HG03354 (cell line): ENCODE measurements around the gene QSER1.
"Not testable (repeated sequence)": the region's sequence is repeated elsewhere in the genome, so short reads cannot be mapped to it uniquely, and the experiment has no call there.

Experiments used
- ATAC-seq: cut with Tn5 transposase; IDR thresholded peaks from one replicate; pipeline ENCODE4 v1.9.1; 2021; ENCODE audit warnings: mild to moderate bottlenecking; ENCODE audit not compliant: unreplicated experiment, poor library complexity, severe bottlenecking

Gene QSER1

DNA sequence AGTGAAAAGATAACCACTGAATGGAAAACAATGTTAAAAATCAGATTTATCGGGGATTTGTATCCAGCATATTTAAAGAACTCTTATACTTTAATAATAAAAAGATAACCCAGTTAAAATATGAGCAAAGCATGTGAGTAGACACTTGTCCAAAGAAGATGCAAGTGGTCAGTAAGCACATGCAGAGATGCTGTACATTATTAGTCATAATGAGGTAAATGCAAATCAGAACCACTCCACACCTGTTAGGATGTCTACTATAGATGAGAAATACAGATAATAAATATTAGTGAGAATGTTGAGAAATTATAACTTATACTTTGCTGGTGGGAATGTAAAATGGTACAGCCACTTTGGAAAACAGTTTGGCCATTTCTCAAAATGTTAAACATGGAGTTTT lies 28.0 kb downstream of the QSER1 start:
- peak; percentile 62 for ATAC-seq

DNA sequence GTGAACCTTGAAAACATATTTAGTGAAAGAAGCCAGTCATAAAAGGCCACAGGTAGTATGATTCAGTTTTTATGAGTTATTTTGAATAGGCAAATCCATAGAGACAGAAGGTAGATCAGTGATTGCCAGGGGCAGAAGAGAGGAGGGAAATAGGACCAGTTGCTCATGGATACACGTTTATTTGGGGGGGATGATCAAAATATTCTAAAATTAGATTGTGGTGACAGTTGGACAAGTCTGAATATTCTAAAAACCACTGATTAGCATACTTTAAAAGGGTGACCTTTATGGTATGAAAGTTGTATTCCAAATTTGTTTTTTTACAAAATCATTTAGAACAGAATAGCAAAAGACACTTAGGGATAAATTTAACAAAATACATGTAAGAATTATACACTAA lies 28.6 kb downstream of the QSER1 start:
- no peak for ATAC-seq

DNA sequence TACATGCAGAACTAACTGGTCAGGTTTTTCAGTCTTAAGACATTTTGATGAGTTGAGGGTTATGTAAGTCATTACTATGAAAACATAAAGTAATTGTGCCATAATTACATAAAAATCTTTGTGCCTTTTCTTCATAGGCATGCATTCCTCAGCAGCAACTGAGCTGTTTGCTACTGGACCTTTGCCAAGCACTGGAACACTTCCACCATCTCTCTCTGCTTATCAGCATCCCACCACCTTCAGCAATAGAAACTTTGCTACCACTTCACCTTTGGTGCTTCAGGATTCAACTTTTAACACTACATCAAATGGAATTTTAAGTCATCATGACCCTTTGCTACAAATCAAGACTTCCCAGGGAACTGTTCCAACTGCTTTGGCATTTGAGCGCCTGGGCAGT lies 39.0 kb downstream of the QSER1 start:
- no peak for ATAC-seq

DNA sequence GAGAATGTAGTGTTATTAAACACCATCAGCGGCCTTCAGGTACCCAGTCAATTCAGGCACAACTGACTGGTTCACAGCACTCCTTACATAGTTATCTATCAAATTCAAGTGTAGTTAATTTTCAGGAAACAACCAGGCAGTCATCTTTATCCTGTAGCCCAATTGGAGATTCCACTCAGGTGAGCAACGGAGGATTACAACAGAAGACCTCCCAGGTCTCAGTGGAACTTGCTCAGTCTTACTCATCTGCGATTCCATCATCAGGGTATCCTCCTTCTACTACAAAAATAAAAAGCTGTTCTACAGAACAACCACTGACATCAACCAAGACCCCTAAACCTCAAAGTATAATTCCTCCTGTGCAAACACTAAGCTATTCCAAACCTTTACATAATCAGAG lies 39.6 kb downstream of the QSER1 start:
- no peak for ATAC-seq

DNA sequence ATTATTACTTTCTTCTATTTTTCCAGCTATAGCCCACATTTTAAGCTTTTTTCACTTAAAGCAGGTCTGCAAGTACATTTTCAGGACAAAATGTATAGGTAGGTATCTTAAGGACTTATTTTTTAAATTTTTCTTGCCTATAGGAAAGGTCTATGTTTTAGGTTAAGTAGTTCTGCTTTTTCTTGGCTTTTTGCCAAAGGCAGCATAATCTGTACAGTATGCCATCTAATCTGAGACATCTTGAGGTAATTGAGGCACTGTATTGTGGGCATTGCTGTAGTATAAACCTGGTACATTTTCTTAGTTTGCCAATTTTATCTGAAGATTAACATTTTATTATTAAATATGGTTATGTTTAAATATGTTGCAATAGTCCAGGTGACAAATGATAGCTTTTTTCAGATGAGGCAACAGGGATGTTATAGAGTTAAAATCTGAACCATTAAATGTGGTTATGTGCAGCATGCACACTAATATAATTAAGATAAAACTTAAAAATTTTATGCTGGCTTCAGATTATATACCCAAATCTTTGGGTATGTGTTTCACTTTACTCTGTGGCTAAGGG lies 42.9 kb downstream of the QSER1 start:
- no peak for ATAC-seq

DNA sequence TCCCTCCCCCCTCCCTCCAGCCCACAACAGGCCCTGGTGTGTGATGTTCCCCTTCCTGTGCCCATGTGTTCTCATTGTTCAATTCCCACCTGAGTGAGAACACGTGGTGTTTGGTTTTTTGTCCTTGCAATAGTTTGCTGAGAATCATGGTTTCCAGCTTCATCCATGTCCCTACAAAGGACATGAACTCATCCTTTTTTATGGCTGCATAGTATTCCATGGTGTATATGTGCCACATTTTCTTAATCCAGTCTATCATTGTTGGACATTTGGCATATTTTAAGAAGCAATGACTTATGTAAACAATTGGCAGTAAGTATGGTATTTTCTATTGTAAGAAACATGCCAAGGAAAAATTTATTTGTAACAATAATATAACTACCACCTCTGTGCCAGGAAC lies 43.6 kb downstream of the QSER1 start:
- ATAC-seq = not testable (repeated sequence)

DNA sequence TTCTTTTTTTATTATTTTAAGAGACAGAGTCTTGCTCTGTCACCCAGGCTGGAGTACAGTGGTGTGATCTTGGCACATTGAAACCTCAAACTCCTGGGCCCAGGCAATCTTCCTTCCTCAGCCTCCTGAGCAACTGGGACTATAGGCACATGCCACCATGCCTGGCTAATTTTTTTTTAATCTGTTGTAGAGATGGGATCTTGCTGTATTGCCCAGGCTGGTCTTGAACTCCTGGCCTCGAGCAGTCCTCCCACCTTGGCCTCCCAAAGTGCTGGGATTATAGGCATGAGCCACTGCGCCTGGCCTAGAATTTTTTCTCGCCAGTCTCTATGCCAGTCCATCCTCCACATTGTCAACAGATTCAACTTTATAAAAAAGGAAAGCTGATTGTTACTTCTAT lies 44.7 kb downstream of the QSER1 start:
- not testable (repeated sequence) for ATAC-seq

DNA sequence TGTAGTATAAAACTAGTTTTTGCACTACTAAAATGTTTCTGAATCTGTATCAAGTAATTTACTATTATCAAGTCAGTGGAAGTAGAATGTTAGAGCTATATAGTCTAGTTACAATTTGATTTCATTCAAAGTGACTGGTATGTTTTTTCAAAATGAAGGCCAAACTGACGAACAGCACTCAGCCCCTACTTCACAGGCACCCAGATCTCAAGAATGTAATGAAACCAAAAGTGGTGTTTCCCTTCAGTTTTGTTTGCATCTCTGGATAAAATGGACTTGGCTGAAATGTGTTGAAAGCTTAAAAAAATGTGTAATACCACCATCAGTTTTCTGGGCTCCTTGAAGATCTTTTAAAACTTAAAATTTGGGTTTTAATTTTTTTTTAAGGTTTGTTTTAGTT lies 46.4 kb downstream of the QSER1 start:
- peak; percentile 72 for ATAC-seq

DNA sequence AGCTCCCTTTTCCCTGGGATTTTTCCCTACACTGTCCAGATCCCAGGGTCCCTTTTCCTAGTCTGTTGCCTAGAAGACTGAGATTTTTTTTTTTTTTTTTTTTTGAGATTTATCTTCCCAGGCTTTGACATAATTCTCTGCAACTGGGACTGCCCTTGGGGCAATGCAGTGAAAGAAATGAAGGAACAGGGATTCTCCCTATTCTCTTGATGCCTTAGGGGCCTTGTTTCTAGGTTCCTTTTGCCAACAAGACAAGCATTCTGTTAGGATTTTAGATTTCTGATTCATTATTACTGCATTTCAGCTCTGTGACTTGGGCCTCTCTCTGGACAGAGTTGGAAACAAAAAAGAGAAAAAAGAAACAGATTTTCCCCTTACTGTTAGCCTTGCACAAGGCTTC lies 47.3 kb downstream of the QSER1 start:
- no peak for ATAC-seq

DNA sequence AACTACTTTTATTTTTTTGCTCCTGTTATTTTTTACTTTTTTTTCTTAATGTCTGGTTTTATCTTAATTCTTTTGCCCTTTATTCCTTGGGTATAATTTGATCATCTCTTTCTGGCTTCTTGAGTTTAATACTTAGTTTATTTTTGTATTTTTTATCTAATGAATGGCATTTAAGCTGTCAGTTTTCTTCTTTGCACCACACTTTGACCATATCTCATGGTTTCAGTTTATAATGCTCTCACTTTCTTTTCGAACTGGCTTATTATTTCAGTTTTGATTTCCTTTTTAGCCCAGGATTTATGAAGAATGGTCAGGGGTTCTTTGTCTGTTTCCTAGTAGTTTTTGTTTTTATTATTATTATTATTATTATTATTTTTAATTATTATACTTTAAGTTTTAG lies 48.3 kb downstream of the QSER1 start:
- ATAC-seq = no peak

DNA sequence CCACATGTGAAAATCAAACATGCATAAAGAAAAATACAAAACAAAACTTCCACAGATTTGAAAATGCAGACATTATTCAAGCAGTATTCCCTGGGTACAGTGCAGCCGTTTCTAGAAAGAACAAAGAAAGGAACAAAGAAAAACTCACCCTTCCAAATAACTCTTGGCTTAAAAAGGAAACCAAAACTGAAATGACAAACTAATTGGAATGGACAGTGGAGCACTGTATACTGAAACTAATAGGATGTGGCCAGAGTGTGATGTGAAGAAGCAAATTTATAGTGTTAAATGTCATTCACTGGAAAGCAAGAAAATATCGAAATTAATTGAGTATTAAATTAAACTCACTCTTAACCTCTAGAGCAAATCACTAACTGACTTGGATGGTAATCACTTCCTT lies 55.4 kb downstream of the QSER1 start:
- ATAC-seq = no peak

DNA sequence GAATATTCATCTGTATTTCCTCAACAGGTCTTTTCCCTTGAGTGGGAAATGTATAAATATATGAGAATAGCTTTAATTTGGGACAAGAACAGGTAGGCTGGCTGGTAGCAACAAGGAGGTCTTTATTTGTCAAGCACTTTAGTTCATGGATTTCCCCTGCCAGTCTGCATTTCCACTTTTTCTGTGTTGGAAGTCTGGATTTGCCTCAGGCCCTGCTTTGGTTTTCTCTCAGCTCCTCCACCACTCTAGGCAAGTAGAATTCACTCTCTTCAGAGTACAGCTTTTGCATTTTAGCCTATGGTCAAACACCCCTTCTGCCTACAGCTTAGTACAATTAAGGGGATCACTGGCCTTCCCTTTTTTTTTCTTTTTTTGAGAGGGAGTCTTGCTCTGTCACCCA lies 57.1 kb downstream of the QSER1 start:
- no peak for ATAC-seq

DNA sequence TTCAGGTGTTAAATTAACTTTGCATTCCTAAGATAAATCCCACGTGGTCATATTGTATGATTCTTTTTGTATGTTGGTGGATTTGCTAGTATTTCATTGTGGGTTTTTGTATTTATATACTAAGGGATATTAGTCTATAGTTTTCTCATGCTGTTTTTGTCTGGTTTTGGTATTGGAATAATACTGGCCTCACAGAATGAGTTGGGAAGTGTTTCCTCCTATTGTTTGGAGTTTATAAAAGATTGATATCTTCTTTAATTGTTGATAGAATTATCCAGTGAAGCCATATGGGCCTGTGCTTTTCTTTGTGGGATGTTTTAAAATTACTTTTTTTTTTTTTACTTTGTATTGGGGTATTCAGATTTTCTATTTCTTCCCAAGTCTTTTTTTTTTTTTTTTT lies 59.8 kb downstream of the QSER1 start:
- ATAC-seq = no peak

DNA sequence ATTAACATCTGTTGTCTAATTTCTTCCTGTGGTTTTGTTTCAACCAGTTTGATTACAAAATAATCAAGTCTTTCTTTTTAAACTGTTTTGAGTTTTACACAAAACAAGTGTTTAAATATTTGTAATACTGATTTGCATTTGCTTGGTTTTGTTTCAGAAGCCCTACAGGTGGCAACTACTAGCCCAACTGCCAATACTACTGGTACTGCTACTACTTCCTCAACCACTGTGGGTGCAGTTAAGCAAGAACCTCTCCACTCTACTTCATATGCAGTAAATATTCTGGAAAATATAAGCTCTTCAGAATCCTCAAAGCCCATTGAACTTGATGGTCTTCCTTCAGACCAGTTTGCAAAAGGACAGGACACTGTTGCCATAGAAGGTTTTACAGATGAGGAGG lies 61.1 kb downstream of the QSER1 start:
- no peak for ATAC-seq

DNA sequence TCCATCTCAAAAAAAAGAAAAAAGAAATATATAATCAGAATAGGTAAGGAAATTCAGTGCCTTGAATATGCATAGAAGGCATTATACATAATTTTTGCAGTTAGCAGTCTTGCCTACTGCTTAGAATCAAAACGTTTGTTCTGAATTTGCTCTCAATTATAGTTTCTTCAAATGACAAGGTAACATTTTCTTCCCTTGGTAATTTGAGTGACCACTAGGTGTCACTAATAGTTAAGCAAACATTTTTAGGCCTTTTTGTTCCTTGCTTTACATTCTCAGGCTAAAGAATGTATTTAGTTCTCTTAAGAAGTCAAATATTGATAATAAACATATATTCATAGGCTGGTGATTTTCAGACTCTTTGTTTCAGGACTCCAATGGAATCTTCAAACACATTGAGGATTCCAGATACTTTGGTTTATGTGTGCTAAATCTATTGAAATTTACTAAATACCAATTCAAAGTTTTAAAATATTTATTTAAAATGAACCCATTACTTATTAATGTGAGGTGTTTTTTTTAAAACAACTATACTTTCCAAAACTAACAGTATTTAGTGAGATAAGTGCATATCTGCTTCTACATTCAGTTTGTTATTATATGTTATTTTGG lies 68.0 kb downstream of the QSER1 start:
- no peak for ATAC-seq

DNA sequence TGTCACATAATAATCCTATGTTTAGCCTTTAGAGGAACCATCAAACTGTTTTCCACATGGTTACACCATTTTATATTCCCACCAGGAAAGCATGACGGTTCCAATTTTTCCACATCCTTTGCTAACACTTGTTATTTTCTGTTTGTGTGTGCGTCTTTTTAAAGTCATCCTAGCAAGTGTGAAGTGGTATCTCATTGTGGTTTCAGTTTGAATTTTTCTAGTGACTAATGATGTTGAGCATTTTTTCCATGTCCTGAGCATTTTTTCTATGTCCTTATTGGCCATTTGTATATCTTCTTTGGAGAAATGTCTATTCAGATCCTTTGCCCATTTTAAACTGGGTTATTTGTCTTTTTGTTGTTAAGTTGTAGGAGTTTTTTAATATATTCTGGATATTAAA lies 69.4 kb downstream of the QSER1 start:
- no peak for ATAC-seq

DNA sequence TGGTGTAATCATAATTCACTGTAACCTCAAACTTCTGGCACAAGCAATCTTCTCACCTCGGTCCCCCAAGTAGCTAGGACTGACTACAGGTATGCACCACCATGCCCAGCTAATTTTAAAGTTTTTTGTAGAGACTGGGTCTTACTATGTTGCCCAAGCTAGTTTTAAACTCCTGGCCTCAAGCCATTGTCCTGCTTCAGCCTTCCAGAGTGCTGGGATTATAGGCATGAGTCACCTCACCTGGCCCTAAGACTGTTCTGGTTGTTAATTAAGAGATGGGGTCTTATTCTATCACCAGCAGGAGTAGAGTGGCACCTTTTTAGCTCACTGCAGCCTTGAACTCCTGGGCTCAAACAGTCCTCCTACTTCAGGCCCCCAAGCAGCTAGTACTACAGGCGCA lies 71.1 kb downstream of the QSER1 start:
- no peak for ATAC-seq

DNA sequence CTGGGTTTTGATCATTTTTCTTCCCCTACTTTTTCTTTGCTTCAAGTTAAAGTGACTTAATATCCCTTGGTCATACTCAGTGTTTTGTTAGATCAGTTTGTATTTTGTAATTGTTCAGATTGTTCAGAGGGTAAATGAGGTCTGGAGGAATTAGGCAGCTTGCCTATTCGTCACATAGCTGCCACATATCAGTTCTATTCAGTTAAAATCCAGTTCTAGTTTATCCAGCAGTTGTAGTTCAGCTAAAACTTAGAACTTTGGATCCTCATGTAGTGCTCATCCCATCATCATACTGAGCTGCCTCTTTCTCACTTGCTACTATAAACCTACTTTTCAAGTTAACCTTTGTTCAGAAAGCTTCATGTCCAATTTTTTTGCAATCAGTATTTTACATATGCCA lies 75.9 kb downstream of the QSER1 start:
- no peak for ATAC-seq

DNA sequence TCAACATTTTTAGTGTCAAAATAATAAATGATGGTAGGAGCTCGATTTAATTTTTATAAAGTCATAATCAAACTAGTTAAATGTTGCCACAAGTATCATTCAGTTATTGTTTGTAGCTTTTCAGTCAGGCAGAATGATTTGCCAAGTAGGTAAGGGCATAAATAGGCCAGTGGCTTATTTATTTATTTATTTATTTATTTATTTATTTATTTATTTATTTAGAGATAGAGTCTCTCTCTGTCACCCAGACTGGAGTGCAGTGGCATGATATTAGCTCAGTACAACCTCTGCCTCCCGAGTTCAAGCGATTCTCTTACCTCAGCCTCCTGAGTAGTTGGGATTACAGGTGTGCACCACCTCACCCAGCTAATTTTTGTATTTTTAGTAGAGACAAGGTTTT lies 79.6 kb downstream of the QSER1 start:
- not testable (repeated sequence) for ATAC-seq

DNA sequence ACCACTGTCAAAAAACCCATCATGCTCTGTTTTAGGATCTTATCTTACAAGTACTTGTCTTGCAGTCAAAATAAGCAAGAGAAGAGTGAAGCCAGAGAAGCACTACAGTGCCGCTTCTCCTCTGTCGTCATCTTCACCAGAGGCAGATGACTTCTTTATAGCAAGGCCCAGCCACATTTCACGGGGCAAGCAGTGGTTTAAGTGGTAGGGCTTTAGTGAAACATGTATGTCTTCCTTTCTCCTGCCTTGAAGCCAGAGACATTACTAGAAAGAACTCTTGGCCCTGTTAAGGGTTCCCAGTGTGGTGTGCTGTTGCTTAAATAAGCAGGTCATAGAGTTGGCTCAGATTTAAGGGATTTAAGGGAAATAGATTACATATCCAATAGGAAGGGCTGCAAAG lies 80.2 kb downstream of the QSER1 start:
- ATAC-seq = no peak

DNA sequence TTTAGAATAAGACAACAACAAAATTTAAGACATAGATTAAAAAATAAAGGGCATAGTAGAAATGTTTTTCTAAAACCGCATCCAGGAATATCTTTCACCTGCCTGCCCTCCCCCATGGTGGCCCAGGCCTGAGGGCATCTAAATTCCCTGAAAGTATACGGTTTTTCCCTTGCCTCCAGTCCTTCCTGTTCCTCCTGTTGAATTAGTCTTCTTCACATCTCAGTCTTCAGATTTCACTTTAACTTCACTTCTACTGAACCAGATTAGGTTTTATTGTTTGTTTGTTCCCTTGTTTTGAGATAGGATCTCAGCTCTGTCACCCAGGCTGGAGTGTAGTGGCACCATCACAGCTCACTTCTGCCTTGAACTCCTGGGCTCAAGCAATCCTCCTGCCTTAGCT lies 90.0 kb downstream of the QSER1 start:
- ATAC-seq = no peak

DNA sequence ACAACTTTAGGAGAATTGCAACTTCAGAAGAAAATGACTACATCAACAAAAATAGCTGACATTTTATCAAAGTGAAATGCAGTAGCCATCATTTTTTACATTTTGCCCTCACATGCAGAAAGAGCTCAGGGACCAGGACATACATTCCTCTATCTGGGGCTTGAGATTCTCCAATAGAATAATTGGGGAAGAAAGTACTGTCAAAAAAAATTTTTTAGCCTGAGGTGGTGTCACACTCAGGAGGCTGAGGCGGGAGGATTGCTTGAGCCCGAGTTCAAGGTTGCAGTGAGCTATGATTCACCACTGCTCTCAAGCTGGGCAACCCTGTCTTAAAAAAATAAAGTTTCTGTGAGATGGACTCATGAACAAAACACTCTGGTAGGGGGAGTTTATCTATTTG lies 90.9 kb downstream of the QSER1 start:
- ATAC-seq = no peak
